ENCODE results near the gene BLOC1S5.

DNA sequence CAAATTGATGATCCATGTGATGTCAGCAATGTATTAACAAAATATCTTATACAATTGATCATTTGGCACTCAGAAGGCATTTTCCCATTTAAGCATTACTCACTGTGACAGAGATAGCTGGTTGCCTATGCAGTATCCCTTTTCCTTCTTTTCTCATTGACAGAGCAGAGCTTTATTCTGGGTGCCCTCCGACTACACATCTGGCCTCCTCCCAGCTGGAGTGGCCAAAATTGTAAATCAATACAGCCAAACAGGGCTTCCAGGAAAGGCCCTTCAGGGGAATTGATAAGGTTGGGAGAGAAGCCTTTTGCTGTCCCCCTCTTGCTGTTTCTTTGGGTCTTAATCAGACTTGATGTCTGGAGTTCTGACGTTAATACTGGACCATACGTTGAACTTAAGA is 9.6 kb upstream of the BLOC1S5 start:
- TF ChIP-seq, protein P1, sequence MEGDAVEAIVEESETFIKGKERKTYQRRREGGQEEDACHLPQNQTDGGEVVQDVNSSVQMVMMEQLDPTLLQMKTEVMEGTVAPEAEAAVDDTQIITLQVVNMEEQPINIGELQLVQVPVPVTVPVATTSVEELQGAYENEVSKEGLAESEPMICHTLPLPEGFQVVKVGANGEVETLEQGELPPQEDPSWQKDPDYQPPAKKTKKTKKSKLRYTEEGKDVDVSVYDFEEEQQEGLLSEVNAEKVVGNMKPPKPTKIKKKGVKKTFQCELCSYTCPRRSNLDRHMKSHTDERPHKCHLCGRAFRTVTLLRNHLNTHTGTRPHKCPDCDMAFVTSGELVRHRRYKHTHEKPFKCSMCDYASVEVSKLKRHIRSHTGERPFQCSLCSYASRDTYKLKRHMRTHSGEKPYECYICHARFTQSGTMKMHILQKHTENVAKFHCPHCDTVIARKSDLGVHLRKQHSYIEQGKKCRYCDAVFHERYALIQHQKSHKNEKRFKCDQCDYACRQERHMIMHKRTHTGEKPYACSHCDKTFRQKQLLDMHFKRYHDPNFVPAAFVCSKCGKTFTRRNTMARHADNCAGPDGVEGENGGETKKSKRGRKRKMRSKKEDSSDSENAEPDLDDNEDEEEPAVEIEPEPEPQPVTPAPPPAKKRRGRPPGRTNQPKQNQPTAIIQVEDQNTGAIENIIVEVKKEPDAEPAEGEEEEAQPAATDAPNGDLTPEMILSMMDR (conservative IDR thresholded peaks at IDR 0.05; ENCODE audit: low read length): no peak
- no peak for TF ChIP-seq EZH2phosphoT487 (IDR thresholded peaks at IDR 0.05; ENCODE audit: borderline replicate concordance, low read depth, low read length)

Data from OCI-LY7 (cell line).